Loucy (cell line): ENCODE data around the gene CUL3.
"Not testable (repeated sequence)": the region's sequence is repeated elsewhere in the genome, so short reads cannot be mapped to it uniquely, and the experiment has no call there.

Experiments
- H2AFZ ChIP-seq: fragments of 200-600 bp; sonication (generic); 2 replicates; pipeline ENCODE4 v1.6.0; 2016; ENCODE audit warnings: antibody characterized with exemption, mild to moderate bottlenecking, low read length, moderate library complexity
- H3F3A ChIP-seq: fragments of 200-600 bp; 2 replicates; pipeline ENCODE4 v1.6.0; 2016; ENCODE audit warnings: antibody characterized with exemption, low read depth, mild to moderate bottlenecking
- H3K27me3 ChIP-seq: fragments of 200-600 bp; sonication (generic); 2 replicates; pipeline ENCODE4 v1.6.1; 2014; ENCODE audit warnings: low read length, mild to moderate bottlenecking; ENCODE audit not compliant: insufficient read depth, poor library complexity, severe bottlenecking
- H3K36me3 ChIP-seq: fragments of 200-600 bp; sonication (generic); 2 replicates; pipeline ENCODE4 v1.6.1; 2016; ENCODE audit warnings: low read length; ENCODE audit not compliant: insufficient read depth
- H3K4me1 ChIP-seq: fragments of 200-600 bp; sonication (generic); 2 replicates; pipeline ENCODE4 v1.5.1; 2014; ENCODE audit warnings: low read length, mild to moderate bottlenecking; ENCODE audit not compliant: insufficient read depth, poor library complexity, severe bottlenecking
- H3K4me2 ChIP-seq: fragments of 200-600 bp; sonication (generic); 2 replicates; pipeline ENCODE4 v1.6.0; 2014; ENCODE audit warnings: antibody characterized with exemption, low read length, low read depth, mild to moderate bottlenecking; ENCODE audit not compliant: poor library complexity, severe bottlenecking
- H3K4me3 ChIP-seq: fragments of 200-600 bp; sonication (generic); 2 replicates; pipeline ENCODE4 v1.5.1; 2014; ENCODE audit warnings: low read length, mild to moderate bottlenecking, mixed read lengths; ENCODE audit not compliant: poor library complexity, severe bottlenecking
- H3K79me2 ChIP-seq: fragments of 200-600 bp; sonication (generic); 2 replicates; pipeline ENCODE4 v1.6.1; 2014; ENCODE audit warnings: low read length; ENCODE audit not compliant: insufficient read depth
- H3K9ac ChIP-seq: fragments of 200-600 bp; sonication (generic); 2 replicates; pipeline ENCODE4 v1.6.0; 2014; ENCODE audit warnings: mild to moderate bottlenecking, low read depth, low read length, moderate library complexity; ENCODE audit not compliant: poor library complexity, severe bottlenecking
- H3K9me2 ChIP-seq: fragments of 200-600 bp; sonication (generic); replicated peaks from 2 replicates; pipeline ENCODE4 v1.6.1; 2016; ENCODE audit warnings: low read depth, low read length, mixed read lengths
- H3K9me3 ChIP-seq: fragments of 200-600 bp; sonication (generic); 2 replicates; pipeline ENCODE4 v1.6.1; 2014; ENCODE audit warnings: mild to moderate bottlenecking, antibody characterized with exemption, low read length, low read depth; ENCODE audit not compliant: insufficient read depth
- H4K20me1 ChIP-seq: fragments of 200-600 bp; sonication (generic); 2 replicates; pipeline ENCODE4 v1.6.0; 2014; ENCODE audit warnings: antibody characterized with exemption, low read length, mild to moderate bottlenecking; ENCODE audit not compliant: insufficient read depth, poor library complexity, severe bottlenecking
- EZH2phosphoT487 ChIP-seq: fragments of 200-600 bp; IDR thresholded peaks from 2 replicates; pipeline ENCODE4 v1.6.1; 2018; ENCODE audit warnings: antibody characterized with exemption, mild to moderate bottlenecking, moderate library complexity, borderline replicate concordance
- TF ChIP-seq, protein P1 (sequence below): fragments of 200-600 bp; sonication (generic); conservative IDR thresholded peaks from 2 replicates; pipeline ENCODE4 v1.5.1; 2014; ENCODE audit warnings: mild to moderate bottlenecking, antibody characterized with exemption, low read length

Gene CUL3

DNA sequence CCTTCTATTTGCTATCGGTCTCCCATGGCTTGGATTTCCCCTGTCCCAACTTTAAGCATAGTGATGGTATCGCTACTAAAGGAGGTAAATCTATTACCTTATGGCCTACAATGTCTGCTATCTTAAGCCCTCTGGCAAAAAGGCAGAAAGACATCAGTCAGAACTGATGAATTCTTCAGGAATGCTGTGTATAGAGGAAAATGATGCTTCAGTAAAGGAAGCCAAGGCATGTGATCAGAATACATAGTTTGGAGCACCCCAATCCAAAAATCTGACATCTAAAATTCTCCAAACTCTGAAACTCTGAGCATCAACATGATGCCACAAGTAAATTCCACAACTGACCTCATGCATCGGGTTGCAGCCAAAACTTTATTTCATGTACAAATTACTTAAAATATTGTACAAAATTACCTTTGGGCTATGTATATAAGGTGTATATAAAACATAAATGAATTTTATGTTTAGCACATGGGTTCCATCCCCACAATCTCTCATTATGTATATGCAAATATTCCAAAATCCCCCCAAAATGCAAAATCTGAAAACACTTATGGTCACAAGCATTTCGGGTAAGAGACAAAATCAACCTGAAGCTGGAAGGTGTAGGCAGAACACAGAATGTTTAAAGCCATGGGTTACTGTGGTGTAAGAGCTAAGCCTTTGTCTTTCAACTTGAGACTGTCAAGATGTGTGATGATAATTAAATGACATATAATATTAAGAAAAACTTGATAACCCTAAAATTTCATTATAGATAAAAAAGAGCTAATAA is 66.2 kb downstream of the CUL3 start:
- Histone ChIP-seq H3K79me2 (peaks cover 97% of the 10 kb centered on the region), H3K9me3 (no peaks in the 10 kb centered on the region), H3K36me3 (peaks cover 17% of the 10 kb centered on the region; the same call in 1 of the 2 replicates), H3K9me2 (no peaks in the 10 kb centered on the region), H3K4me2 (no peak overlapping the region), H2AFZ (no peak overlapping the region), H4K20me1 (peaks cover 72% of the 10 kb centered on the region), H3K4me1 (peaks cover 21% of the 10 kb centered on the region), H3K9ac (no peak overlapping the region), H3F3A (no peaks in the 10 kb centered on the region), H3K27me3 (no peaks in the 10 kb centered on the region), H3K4me3 (no peak overlapping the region)
- TF ChIP-seq, protein P1, sequence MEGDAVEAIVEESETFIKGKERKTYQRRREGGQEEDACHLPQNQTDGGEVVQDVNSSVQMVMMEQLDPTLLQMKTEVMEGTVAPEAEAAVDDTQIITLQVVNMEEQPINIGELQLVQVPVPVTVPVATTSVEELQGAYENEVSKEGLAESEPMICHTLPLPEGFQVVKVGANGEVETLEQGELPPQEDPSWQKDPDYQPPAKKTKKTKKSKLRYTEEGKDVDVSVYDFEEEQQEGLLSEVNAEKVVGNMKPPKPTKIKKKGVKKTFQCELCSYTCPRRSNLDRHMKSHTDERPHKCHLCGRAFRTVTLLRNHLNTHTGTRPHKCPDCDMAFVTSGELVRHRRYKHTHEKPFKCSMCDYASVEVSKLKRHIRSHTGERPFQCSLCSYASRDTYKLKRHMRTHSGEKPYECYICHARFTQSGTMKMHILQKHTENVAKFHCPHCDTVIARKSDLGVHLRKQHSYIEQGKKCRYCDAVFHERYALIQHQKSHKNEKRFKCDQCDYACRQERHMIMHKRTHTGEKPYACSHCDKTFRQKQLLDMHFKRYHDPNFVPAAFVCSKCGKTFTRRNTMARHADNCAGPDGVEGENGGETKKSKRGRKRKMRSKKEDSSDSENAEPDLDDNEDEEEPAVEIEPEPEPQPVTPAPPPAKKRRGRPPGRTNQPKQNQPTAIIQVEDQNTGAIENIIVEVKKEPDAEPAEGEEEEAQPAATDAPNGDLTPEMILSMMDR: no peak
- no peak for TF ChIP-seq EZH2phosphoT487

DNA sequence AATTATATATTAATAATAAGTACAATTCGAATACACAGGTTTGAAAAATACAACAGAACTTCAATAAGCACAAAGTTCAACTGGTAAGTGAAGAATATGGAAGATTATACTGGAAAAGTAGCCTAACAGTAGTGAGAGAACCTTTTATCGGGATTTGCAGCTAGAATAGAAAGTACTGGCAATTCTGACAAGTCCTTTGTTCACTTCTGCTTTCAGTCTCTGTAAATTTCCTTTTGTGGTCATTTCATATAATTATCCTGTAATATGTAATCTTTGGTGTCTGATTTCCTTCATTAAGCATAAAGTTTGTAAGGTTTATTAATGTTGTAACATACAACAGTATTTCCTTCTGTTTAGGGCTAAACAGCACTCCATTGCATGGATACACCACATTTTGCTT is 67.2 kb downstream of the CUL3 start:
- Histone ChIP-seq H3K4me1 (peaks cover 11% of the 10 kb centered on the region), H3K9me3 (no peaks in the 10 kb centered on the region), H3K9ac (no peak overlapping the region), H3K4me2 (no peak overlapping the region), H3K36me3 (peaks cover 24% of the 10 kb centered on the region; the same call in 1 of the 2 replicates), H3K9me2 (no peaks in the 10 kb centered on the region), H3K79me2 (peaks cover 91% of the 10 kb centered on the region), H4K20me1 (peaks cover 62% of the 10 kb centered on the region), H3F3A (no peaks in the 10 kb centered on the region), H2AFZ (no peak overlapping the region), H3K4me3 (no peak overlapping the region), H3K27me3 (no peaks in the 10 kb centered on the region)
- TF ChIP-seq EZH2phosphoT487: no peak
- TF ChIP-seq, protein P1: no peak

DNA sequence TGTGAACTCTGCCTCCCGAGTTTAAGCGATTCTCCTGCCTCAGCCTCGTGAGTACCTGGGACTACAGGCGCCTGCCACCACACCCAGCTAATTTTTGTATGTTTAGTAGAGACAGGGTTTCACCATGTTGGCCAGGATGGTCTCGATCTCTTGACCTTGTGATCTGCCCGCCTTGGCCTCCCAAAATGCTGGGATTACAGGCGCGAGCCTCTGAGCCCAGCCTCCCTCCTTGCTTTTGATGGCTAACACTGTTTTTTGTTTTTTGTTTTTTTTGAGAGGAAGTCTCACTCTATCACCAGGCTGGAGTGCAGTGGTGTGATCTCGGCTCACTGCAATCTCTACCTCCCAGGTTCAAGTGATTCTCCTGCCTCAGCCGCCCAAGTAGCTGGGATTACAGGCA is 68.8 kb downstream of the CUL3 start:
- Histone ChIP-seq H3K36me3 (peaks cover 35% of the 10 kb centered on the region; the same call in 1 of the 2 replicates), H3K79me2 (peaks cover 75% of the 10 kb centered on the region), H3K4me1 (peaks cover 11% of the 10 kb centered on the region), H4K20me1 (peaks cover 59% of the 10 kb centered on the region)
- not testable (repeated sequence) for H3K9me2 ChIP-seq, H3K9me3 ChIP-seq, H3K9ac ChIP-seq, H3K4me3 ChIP-seq, H2AFZ ChIP-seq, H3F3A ChIP-seq, H3K4me2 ChIP-seq, H3K27me3 ChIP-seq

DNA sequence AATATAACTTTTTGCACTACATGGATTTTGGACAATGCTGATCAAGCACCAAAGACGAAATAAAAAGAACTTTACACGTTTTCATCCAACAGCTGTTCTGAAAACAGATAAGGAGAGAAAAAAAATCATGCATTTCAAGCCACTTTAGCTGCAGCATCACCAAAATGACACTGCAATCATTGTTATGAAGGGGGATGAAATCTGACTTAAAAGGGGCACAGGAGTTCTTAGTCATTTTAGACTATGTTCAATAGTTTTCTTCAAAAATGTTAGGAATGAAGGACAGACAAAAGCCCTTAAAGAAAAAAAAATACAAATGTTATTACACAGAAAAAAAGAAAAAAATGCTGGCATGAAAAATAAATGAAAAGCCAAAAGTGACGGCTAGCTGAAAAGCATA is 71.2 kb downstream of the CUL3 start:
- peaks cover 57% of the 10 kb centered on the region for H3K79me2 ChIP-seq
- peaks cover 45% of the 10 kb centered on the region for H4K20me1 ChIP-seq
- H3K36me3 ChIP-seq: peaks cover 55% of the 10 kb centered on the region; the same call in 1 of the 2 replicates

More for the DNA sequence above, 71.2 kb downstream of the CUL3 start:
- Histone ChIP-seq H3K9me2 (no peaks in the 10 kb centered on the region), H3K27me3 (no peaks in the 10 kb centered on the region), H3K4me2 (no peak overlapping the region), H3F3A (no peaks in the 10 kb centered on the region), H2AFZ (no peak overlapping the region), H3K9ac (no peak overlapping the region), H3K4me1 (peaks cover 11% of the 10 kb centered on the region), H3K9me3 (no peaks in the 10 kb centered on the region), H3K4me3 (no peak overlapping the region)
- no peak for TF ChIP-seq EZH2phosphoT487
- TF ChIP-seq, protein P1: no peak
